ENCODE results near the gene TMCC2. TPM values are rescaled to one million over a fixed set of nuclear protein-coding genes. Genes with fewer than 3 reads are reported as not detected.
A peak's percentile ranks its signal among the peaks of the same experiment; 100 is the strongest.

The TMCC2 gene
- total RNA-seq, 2 experiments from 2014 or later: 2.6 to 5.3 TPM

DNA sequence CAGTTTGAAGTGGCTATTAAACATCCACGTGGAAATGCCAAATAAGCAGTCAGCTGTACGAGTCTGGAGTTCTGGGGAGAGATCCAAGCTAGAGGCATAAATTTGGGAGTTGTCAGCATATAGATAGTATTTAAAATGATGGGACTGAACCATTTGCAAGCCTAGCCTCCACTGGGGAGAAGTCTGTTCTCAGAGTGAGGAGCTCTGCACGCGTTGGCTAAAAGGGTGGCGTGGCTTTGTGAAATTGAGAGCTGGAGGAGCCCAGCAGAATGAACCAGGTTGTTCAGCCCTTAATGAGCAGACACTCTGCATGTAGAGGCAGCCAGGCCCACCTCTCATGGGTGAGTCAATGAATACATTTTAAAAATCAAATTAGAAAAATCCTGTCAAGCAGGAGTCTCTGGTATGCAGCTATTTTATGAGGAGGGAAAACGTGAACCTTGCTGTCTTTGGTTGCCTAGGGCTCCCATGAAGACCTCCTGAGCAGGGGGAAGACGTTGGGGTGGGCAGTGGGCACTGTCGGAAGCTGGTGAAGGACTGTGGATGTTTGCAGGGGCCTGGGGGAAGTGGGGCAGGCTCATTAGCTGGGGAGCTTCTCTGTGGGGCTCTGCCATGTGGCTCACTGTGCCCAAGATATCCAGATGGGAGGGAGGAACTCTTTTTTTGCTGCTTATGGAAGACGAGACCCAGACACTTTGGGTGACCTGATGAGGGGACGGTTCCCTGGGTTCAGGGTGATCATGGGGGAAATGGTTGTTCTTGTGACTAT is 18.8 kb downstream of the TMCC2 start:
- no peak overlapping the region for H3K27ac Mint-ChIP-seq
- no peak for ATAC-seq
- no peak for DNase-seq
- peaks cover 2% of the 10 kb centered on the region for H3K27me3 Mint-ChIP-seq
- no peak overlapping the region for H3K4me3 Mint-ChIP-seq
- CTCF ChIA-PET: interaction anchor here (1.0 to 3.8 kb wide), 6 partner anchors 9 to 185 kb away, joined by 3 to 33 read pairs (median 3); no protein-coding TSS in a partner anchor
- H3K36me3 Mint-ChIP-seq: no peaks in the 10 kb centered on the region
- H3K9me3 Mint-ChIP-seq (ENCODE audit: low read depth): no peaks in the 10 kb centered on the region
- H3K4me1 Mint-ChIP-seq: peaks cover 19% of the 10 kb centered on the region

GRCh38 chr1:205247130-205247921 is 19.6 kb downstream of the TMCC2 start:
- Mint-ChIP-seq H3K4me3 (no peak overlapping the region), H3K27me3 (peaks cover 2% of the 10 kb centered on the region), H3K27ac (peak overlapping the region; percentile 35), H3K9me3 (ENCODE audit: low read depth) (no peaks in the 10 kb centered on the region), H3K36me3 (no peaks in the 10 kb centered on the region), H3K4me1 (peaks cover 19% of the 10 kb centered on the region)
- ATAC-seq (peak; percentile 46), DNase-seq (no peak)
- CTCF ChIA-PET: interaction anchor here (0.9 to 3.8 kb wide), 7 partner anchors 8 to 126 kb away, joined by 3 to 33 read pairs (median 3); partner anchors contain the start of gene RBBP5

DNA sequence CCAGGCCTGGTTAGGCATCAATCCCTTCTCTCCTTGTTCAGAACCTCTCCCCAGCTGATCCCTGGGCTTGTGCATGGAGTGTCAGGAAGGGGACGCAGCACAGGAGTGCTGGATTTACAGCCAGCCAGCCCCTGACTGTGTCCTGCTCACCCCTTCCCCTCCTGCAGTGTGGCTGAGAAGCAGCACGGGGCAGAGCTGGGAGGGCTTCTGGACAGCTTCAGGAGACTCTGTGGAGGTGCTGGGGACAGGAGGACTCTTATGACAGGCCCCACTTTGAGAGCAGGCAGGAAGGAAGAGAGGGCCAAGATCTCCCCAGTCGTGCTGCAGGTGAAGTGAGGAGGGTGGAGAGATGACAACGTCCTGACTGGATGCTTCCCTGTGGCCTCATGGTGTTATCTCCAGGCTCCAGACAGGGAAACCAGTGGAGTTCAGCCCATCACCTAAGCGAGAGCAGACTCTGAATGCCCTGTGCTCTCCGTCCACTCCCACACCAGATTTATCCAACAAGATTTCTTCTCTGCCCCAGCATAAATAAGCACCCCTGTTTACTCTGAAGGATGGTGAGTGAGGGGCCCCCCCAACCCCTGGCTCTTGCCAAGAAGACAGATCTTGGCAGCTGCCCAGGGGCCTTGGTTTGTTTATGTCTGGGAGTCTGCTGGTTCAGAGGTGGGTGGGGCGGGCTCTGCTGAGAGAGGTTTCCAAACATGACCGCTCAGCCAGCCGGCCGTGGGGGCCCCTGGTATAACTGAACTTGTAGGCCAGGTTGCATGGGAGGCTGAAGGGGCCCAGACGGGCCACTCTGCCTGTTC is 21.3 kb downstream of the TMCC2 start:
- H3K4me1 Mint-ChIP-seq: peaks cover 19% of the 10 kb centered on the region
- H3K27me3 Mint-ChIP-seq: peaks cover 2% of the 10 kb centered on the region
- CTCF ChIA-PET: interaction anchor here (1.7 to 16.4 kb wide), 3 partner anchors 7 to 24 kb away, joined by 4 to 207 read pairs (median 33); partner anchors contain the start of gene TMCC2
- ATAC-seq (no peak), DNase-seq (no peak)
- no peak overlapping the region for H3K4me3 Mint-ChIP-seq
- H3K36me3 Mint-ChIP-seq: no peaks in the 10 kb centered on the region
- no peaks in the 10 kb centered on the region for H3K9me3 Mint-ChIP-seq (ENCODE audit: low read depth)
- H3K27ac Mint-ChIP-seq: no peak overlapping the region

DNA sequence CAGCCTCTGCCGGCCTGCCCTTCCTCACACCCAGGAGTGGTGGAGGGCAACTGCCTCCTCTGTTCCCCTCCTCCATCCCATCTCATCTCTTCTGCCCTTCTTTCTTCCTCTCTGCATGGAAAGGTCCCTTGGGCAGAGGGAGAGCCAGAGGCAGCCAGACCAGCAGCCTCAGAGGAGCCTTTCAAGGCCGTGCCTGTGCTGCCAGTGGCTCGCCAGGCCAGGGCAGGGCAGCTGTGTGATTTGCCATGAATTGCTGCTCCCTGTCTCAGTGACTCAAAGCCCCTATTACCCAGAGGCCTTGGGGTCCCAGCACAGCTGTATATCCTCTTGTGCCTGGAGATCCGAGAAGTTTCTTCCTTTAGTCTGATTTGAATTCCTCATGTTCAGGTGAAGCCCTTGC is 21.9 kb downstream of the TMCC2 start:
- H3K4me1 Mint-ChIP-seq: peaks cover 19% of the 10 kb centered on the region
- no peak overlapping the region for H3K27ac Mint-ChIP-seq
- H3K9me3 Mint-ChIP-seq (ENCODE audit: low read depth): no peaks in the 10 kb centered on the region
- CTCF ChIA-PET: interaction anchor here (1.0 to 16.4 kb wide), 4 partner anchors 20 to 274 kb away, joined by 3 to 207 read pairs (median 4); partner anchors contain the start of gene TMCC2
- peaks cover 2% of the 10 kb centered on the region for H3K27me3 Mint-ChIP-seq
- ATAC-seq: no peak
- DNase-seq: no peak
- H3K4me3 Mint-ChIP-seq: no peak overlapping the region
- H3K36me3 Mint-ChIP-seq: no peaks in the 10 kb centered on the region

- peaks cover 2% of the 10 kb centered on the region for H3K27me3 Mint-ChIP-seq
Measured at GRCh38 chr1:205250699-205251098, 23.0 kb downstream of the TMCC2 start.

GRCh38 chr1:205251576-205251975 is 23.8 kb downstream of the TMCC2 start:
- H3K36me3 Mint-ChIP-seq: no peaks in the 10 kb centered on the region
- no peaks in the 10 kb centered on the region for H3K9me3 Mint-ChIP-seq (ENCODE audit: low read depth)
- CTCF ChIA-PET: interaction anchor here (0.7 to 16.4 kb wide), 5 partner anchors 11 to 262 kb away, joined by 3 to 207 read pairs (median 3); partner anchors contain the start of gene TMCC2
- no peak overlapping the region for H3K4me3 Mint-ChIP-seq
- ATAC-seq (no peak), DNase-seq (no peak)
- peaks cover 2% of the 10 kb centered on the region for H3K27me3 Mint-ChIP-seq
- H3K4me1 Mint-ChIP-seq: peaks cover 11% of the 10 kb centered on the region
- no peak overlapping the region for H3K27ac Mint-ChIP-seq

More at GRCh38 chr1:205250699-205251098, 23.0 kb downstream of the TMCC2 start:
- no peak for ATAC-seq
- DNase-seq: no peak
- Mint-ChIP-seq H3K4me3 (no peak overlapping the region), H3K27ac (no peak overlapping the region), H3K9me3 (ENCODE audit: low read depth) (no peaks in the 10 kb centered on the region), H3K4me1 (peaks cover 19% of the 10 kb centered on the region), H3K36me3 (no peaks in the 10 kb centered on the region)
- CTCF ChIA-PET: interaction anchor here (0.9 to 16.4 kb wide), 5 partner anchors 9 to 275 kb away, joined by 3 to 207 read pairs (median 4); partner anchors contain the start of gene TMCC2

DNA sequence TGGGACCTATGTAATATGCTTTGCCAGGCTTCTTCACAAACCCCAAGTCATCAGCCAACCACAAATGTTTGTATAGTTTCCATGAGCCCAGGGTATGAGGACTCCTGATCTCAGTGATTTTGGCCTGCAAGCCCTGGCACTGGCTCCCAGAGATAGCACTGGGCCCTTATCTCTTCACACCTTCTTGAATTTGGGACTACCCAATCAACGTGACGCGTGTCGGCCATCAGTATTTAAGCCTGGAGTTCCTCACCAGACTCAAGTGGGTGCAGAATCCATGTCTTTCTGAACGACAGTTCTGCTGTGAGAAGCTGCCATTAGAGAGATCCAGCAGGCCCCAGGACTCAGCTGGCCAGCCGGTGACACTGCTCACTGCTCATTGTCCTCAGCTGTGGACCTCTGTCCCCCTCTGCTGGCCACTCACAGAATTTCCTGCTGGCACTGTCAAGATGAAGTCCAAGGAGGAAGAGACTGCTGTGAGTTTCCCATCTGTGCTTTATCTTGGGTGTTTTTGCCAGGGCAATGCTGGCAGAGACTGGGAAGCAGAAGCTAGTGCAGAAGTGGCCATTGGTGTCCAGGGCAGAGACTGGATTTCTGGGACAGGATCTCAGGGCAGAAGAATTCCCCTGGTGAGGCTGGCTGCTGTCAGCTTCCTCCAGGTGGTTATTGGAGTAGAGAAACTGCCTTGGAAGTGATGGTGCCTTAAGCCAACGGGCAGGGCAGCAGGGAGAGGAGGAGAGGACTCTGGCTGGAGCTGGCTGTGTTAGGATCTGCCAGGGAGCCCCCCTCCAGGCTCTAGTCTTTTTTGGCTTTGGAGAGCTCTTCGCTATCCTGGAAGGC is 28.4 kb downstream of the TMCC2 start:
- Mint-ChIP-seq H3K4me3 (no peak overlapping the region), H3K9me3 (ENCODE audit: low read depth) (no peaks in the 10 kb centered on the region), H3K4me1 (peaks cover under 1% of the 10 kb centered on the region), H3K36me3 (no peaks in the 10 kb centered on the region), H3K27ac (no peak overlapping the region), H3K27me3 (peaks cover 2% of the 10 kb centered on the region)
- DNase-seq (peak; percentile 89), ATAC-seq (peak; percentile 97)
- CTCF ChIA-PET: interaction anchor here (0.6 to 16.4 kb wide), 58 partner anchors 9 to 1625 kb away, joined by 3 to 207 read pairs (median 4); partner anchors contain the start of genes NUAK2, RBBP5 and TMCC2

DNA sequence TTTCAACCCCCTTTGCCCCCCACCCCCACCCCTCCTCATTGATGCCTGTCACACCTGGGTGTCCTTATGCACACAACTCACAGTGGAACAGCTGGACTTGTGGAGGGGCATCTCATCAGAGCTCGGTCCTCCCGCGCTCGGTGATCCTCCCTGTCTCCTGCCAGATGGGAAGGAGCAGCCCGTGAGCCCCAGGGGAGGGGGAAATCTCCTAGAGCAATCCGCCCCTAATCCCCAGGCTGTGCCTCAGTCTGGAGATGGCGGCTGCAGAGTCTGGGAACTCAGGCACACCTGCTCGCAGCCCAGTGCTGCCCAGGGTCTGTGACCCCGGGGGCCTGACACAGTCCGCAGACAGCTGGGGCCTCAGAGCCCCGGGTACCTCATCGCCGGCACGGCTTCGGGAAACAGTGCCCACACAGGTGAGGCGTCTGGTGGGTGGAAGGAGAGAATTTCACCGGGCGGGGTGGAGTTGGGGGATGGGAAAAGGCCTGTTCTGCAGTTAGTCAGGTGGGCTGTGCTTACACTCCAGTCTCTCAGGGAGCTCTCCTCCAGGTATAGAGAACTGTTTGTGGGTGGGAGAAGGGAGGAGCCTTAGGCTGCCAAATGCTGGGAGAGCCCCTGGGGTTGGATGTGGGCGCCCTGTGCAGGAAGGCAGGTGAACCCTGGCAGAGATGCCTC is 29.3 kb downstream of the TMCC2 start:
- Mint-ChIP-seq H3K27ac (no peak overlapping the region), H3K27me3 (no peaks in the 10 kb centered on the region), H3K4me3 (no peak overlapping the region), H3K4me1 (peaks cover 9% of the 10 kb centered on the region), H3K36me3 (no peaks in the 10 kb centered on the region), H3K9me3 (ENCODE audit: low read depth) (no peaks in the 10 kb centered on the region)
- ATAC-seq: no peak
- DNase-seq: no peak
- CTCF ChIA-PET: interaction anchor here (0.7 to 16.4 kb wide), 40 partner anchors 10 to 465 kb away, joined by 3 to 207 read pairs (median 6); partner anchors contain the start of genes NUAK2, RBBP5 and TMCC2

DNA sequence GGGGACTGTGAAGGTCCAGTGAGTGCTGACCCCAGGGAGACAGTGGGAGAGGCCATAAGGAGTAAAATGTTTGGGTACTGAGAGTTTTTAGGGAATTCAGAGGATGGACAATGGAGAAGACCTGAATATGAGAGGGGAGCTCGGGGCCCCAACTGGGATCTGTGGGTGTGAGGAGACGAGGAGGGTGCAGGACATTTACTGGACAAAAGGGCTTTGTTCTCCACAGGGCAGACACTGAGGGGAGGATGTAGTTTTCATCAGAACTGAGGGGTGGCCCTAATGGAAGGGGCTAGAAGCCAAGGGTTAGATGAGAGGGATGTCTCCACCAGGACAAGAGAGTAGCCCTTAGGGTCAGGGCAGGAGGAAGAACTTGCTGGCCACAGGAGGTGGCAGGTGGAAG is 30.0 kb downstream of the TMCC2 start:
- Mint-ChIP-seq H3K4me3 (no peak overlapping the region), H3K36me3 (no peaks in the 10 kb centered on the region), H3K27me3 (no peaks in the 10 kb centered on the region), H3K9me3 (ENCODE audit: low read depth) (no peaks in the 10 kb centered on the region), H3K4me1 (peaks cover 14% of the 10 kb centered on the region), H3K27ac (no peak overlapping the region)
- ATAC-seq (no peak), DNase-seq (no peak)
- CTCF ChIA-PET: interaction anchor here (1.4 to 16.4 kb wide), 8 partner anchors 15 to 284 kb away, joined by 5 to 207 read pairs (median 26); partner anchors contain the start of gene TMCC2

GRCh38 chr1:205258261-205258691 is 30.5 kb downstream of the TMCC2 start:
- H3K27ac Mint-ChIP-seq: no peak overlapping the region
- H3K4me1 Mint-ChIP-seq: peaks cover 19% of the 10 kb centered on the region
- CTCF ChIA-PET: interaction anchor here (1.6 to 16.4 kb wide), 6 partner anchors 14 to 269 kb away, joined by 5 to 207 read pairs (median 36); partner anchors contain the start of gene TMCC2
- no peaks in the 10 kb centered on the region for H3K27me3 Mint-ChIP-seq
- no peaks in the 10 kb centered on the region for H3K36me3 Mint-ChIP-seq
- H3K4me3 Mint-ChIP-seq: no peak overlapping the region
- DNase-seq (no peak), ATAC-seq (no peak)
- H3K9me3 Mint-ChIP-seq (ENCODE audit: low read depth): no peaks in the 10 kb centered on the region

- ATAC-seq (no peak), DNase-seq (no peak)
- Mint-ChIP-seq H3K4me1 (peaks cover 21% of the 10 kb centered on the region), H3K27ac (no peak overlapping the region), H3K27me3 (no peaks in the 10 kb centered on the region), H3K4me3 (no peak overlapping the region), H3K36me3 (no peaks in the 10 kb centered on the region), H3K9me3 (ENCODE audit: low read depth) (no peaks in the 10 kb centered on the region)
- CTCF ChIA-PET: interaction anchor here (1.0 to 16.4 kb wide), 5 partner anchors 14 to 269 kb away, joined by 4 to 207 read pairs (median 5); partner anchors contain the start of gene TMCC2
Measured at GRCh38 chr1:205258719-205259118, 31.0 kb downstream of the TMCC2 start.

Data from activated CD8-positive, alpha-beta memory T cell treated with anti-CD3 and anti-CD28 coated beads, Interleukin-2, amount 10 ng/mL, durations not matched to agents 7 days and 5 days (primary cell).